HUES48 (cell line): ENCODE measurements around the gene CYP4F22.
"Not testable (repeated sequence)": the region's sequence is repeated elsewhere in the genome, so short reads cannot be mapped to it uniquely, and the experiment has no call there.

Experiments
- H3K27ac ChIP-seq: one replicate; pipeline ENCODE4 v1.7.0; 2013; ENCODE audit warnings: low read depth, low read length, inconsistent platforms
- H3K27me3 ChIP-seq: 2 replicates; pipeline ENCODE4 v1.6.1; 2013; ENCODE audit warnings: mild to moderate bottlenecking, low read length; ENCODE audit not compliant: control insufficient read depth, insufficient read depth
- H3K36me3 ChIP-seq: 2 replicates; pipeline ENCODE4 v1.6.1; 2013; ENCODE audit warnings: low read length; ENCODE audit not compliant: control insufficient read depth, insufficient read depth
- H3K4me1 ChIP-seq: 2 replicates; pipeline ENCODE4 v1.6.1; 2013; ENCODE audit warnings: mild to moderate bottlenecking, low read length; ENCODE audit not compliant: control insufficient read depth, insufficient read depth
- H3K4me3 ChIP-seq: 2 replicates; pipeline ENCODE4 v1.5.1; 2013; ENCODE audit warnings: mild to moderate bottlenecking, low read depth, low read length
- H3K9ac ChIP-seq: 2 replicates; pipeline ENCODE4 v1.6.1; 2013; ENCODE audit warnings: mild to moderate bottlenecking, low read depth, low read length, moderate library complexity
- H3K9me3 ChIP-seq: 2 replicates; pipeline ENCODE4 v1.6.1; 2013; ENCODE audit warnings: low read length; ENCODE audit not compliant: control insufficient read depth, insufficient read depth

Gene CYP4F22

GRCh38 chr19:15519433-15519976 is 11.2 kb downstream of the CYP4F22 start:
- Histone ChIP-seq H3K36me3 (no peaks in the 10 kb centered on the region), H3K27me3 (no peaks in the 10 kb centered on the region), H3K4me3 (no peak overlapping the region), H3K27ac (no peak overlapping the region), H3K9ac (no peak overlapping the region), H3K9me3 (peaks cover 73% of the 10 kb centered on the region), H3K4me1 (no peaks in the 10 kb centered on the region)

GRCh38 chr19:15524781-15525180 is 16.5 kb downstream of the CYP4F22 start:
- no peaks in the 10 kb centered on the region for H3K4me1 ChIP-seq
- no peak overlapping the region for H3K9ac ChIP-seq
- H3K27ac ChIP-seq, result no peak overlapping the region
- no peaks in the 10 kb centered on the region for H3K36me3 ChIP-seq
- peaks cover 67% of the 10 kb centered on the region for H3K9me3 ChIP-seq
- no peaks in the 10 kb centered on the region for H3K27me3 ChIP-seq
- H3K4me3 ChIP-seq, result no peak overlapping the region

- H3K9ac ChIP-seq, result no peak overlapping the region
- H3K9me3 ChIP-seq, result peaks cover 69% of the 10 kb centered on the region
- no peaks in the 10 kb centered on the region for H3K36me3 ChIP-seq
- H3K4me3 ChIP-seq, result no peak overlapping the region
- H3K27me3 ChIP-seq, result no peaks in the 10 kb centered on the region
- H3K4me1 ChIP-seq, result no peaks in the 10 kb centered on the region
- no peak overlapping the region for H3K27ac ChIP-seq
Observed at GRCh38 chr19:15525291-15525690, 17.0 kb downstream of the CYP4F22 start.

- Histone ChIP-seq H3K27me3 (no peaks in the 10 kb centered on the region), H3K9me3 (peaks cover 76% of the 10 kb centered on the region), H3K27ac (no peak overlapping the region), H3K9ac (no peak overlapping the region), H3K4me3 (no peak overlapping the region), H3K36me3 (no peaks in the 10 kb centered on the region), H3K4me1 (no peaks in the 10 kb centered on the region)
Observed at GRCh38 chr19:15526408-15526807, 18.1 kb downstream of the CYP4F22 start.

- Histone ChIP-seq H3K9me3 (peaks cover 75% of the 10 kb centered on the region), H3K4me3 (no peak overlapping the region), H3K4me1 (no peaks in the 10 kb centered on the region)
Observed at GRCh38 chr19:15527705-15528104, 19.4 kb downstream of the CYP4F22 start.

GRCh38 chr19:15529774-15530372 is 21.5 kb downstream of the CYP4F22 start:
- Histone ChIP-seq H3K36me3 (no peaks in the 10 kb centered on the region), H3K4me3 (no peak overlapping the region), H3K4me1 (no peaks in the 10 kb centered on the region), H3K27ac (no peak overlapping the region), H3K9me3 (peaks cover 79% of the 10 kb centered on the region), H3K27me3 (no peaks in the 10 kb centered on the region), H3K9ac (no peak overlapping the region)

More at GRCh38 chr19:15527705-15528104, 19.4 kb downstream of the CYP4F22 start:
- Histone ChIP-seq H3K36me3 (no peaks in the 10 kb centered on the region), H3K27ac (no peak overlapping the region), H3K9ac (no peak overlapping the region), H3K27me3 (no peaks in the 10 kb centered on the region)

GRCh38 chr19:15532779-15533521 is 24.6 kb downstream of the CYP4F22 start:
- Histone ChIP-seq H3K36me3 (no peaks in the 10 kb centered on the region), H3K27me3 (no peaks in the 10 kb centered on the region), H3K4me3 (no peak overlapping the region), H3K9me3 (peaks cover 88% of the 10 kb centered on the region), H3K27ac (no peak overlapping the region), H3K9ac (no peak overlapping the region), H3K4me1 (no peaks in the 10 kb centered on the region)

- not testable (repeated sequence) for H3K9ac ChIP-seq, H3K36me3 ChIP-seq, H3K4me3 ChIP-seq, H3K27ac ChIP-seq, H3K4me1 ChIP-seq, H3K27me3 ChIP-seq
- peaks cover 89% of the 10 kb centered on the region for H3K9me3 ChIP-seq
Observed at GRCh38 chr19:15533522-15533830, 25.2 kb downstream of the CYP4F22 start.

GRCh38 chr19:15534957-15535864 is 26.9 kb downstream of the CYP4F22 start:
- Histone ChIP-seq H3K36me3 (no peaks in the 10 kb centered on the region), H3K4me3 (no peak overlapping the region), H3K27me3 (no peaks in the 10 kb centered on the region), H3K27ac (no peak overlapping the region), H3K9me3 (peaks cover 91% of the 10 kb centered on the region), H3K9ac (no peak overlapping the region), H3K4me1 (no peaks in the 10 kb centered on the region)

- Histone ChIP-seq H3K27me3 (no peaks in the 10 kb centered on the region), H3K27ac (no peak overlapping the region), H3K9me3 (peaks cover 90% of the 10 kb centered on the region), H3K4me1 (no peaks in the 10 kb centered on the region), H3K4me3 (no peak overlapping the region), H3K9ac (no peak overlapping the region), H3K36me3 (no peaks in the 10 kb centered on the region)
Observed at GRCh38 chr19:15536350-15536749, 28.0 kb downstream of the CYP4F22 start.

GRCh38 chr19:15538774-15539173 is 30.4 kb downstream of the CYP4F22 start:
- Histone ChIP-seq H3K9me3 (peaks cover 79% of the 10 kb centered on the region), H3K9ac (no peak overlapping the region), H3K4me3 (no peak overlapping the region), H3K27me3 (no peaks in the 10 kb centered on the region), H3K36me3 (no peaks in the 10 kb centered on the region), H3K4me1 (no peaks in the 10 kb centered on the region), H3K27ac (no peak overlapping the region)
